ENCODE results near the gene SUMF2.
"Not testable (repeated sequence)": the region's sequence is repeated elsewhere in the genome, so short reads cannot be mapped to it uniquely, and the experiment has no call there.

DNA sequence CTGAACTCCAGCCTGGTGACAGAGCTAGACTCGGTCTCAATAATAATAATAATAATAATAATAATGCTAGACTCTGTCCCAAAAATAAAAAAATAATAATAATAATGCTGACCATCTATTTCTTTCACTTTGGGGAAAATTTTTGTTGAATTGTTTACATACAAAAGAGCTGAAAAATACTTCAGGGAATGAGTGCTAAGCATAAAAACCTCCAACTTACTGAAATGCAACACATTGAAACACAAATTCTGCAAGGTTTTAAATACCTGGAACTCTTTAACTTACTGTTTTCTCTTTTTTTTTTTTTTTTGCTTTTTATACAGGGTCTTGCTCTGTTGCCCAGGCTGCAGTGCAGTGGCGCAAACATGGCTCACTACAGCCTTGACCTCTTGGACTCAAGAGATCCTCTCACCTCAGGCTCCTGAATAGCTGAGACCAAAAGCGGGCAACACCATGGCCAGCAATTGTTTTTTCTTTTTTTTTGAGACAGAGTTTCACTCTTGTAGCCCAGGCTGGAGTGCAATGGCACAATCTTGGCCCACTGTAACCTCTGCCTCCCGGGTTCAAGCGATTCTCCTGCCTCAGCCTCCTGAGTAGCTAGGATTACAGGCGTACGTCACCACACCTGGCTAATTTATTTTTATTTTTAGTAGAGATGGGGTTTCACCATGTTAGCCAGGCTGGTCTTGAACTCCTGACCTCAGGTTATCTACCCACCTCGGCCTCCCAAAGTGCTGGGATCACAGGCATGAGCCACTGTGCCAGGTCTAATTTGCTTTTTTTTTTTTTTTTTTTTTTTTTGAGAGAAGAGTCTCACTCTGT lies 34.3 kb downstream of the SUMF2 start:
- TF ChIP-seq ESRRA (CRISPR knock-in tag; IDR thresholded peaks at IDR 0.05; ENCODE audit: borderline replicate concordance); GABPB1 (CRISPR knock-in tag; IDR thresholded peaks at IDR 0.05); RORB (CRISPR knock-in tag; IDR thresholded peaks at IDR 0.05); ETV6 (CRISPR knock-in tag; IDR thresholded peaks at IDR 0.05); TEAD4 (CRISPR knock-in tag; IDR thresholded peaks at IDR 0.05): not testable (repeated sequence)
- TF ChIP-seq, protein P1, sequence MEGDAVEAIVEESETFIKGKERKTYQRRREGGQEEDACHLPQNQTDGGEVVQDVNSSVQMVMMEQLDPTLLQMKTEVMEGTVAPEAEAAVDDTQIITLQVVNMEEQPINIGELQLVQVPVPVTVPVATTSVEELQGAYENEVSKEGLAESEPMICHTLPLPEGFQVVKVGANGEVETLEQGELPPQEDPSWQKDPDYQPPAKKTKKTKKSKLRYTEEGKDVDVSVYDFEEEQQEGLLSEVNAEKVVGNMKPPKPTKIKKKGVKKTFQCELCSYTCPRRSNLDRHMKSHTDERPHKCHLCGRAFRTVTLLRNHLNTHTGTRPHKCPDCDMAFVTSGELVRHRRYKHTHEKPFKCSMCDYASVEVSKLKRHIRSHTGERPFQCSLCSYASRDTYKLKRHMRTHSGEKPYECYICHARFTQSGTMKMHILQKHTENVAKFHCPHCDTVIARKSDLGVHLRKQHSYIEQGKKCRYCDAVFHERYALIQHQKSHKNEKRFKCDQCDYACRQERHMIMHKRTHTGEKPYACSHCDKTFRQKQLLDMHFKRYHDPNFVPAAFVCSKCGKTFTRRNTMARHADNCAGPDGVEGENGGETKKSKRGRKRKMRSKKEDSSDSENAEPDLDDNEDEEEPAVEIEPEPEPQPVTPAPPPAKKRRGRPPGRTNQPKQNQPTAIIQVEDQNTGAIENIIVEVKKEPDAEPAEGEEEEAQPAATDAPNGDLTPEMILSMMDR (IDR thresholded peaks at IDR 0.05) = not testable (repeated sequence)
